ENCODE results near the gene ARMC5.

- TF ChIP-seq, protein P1, sequence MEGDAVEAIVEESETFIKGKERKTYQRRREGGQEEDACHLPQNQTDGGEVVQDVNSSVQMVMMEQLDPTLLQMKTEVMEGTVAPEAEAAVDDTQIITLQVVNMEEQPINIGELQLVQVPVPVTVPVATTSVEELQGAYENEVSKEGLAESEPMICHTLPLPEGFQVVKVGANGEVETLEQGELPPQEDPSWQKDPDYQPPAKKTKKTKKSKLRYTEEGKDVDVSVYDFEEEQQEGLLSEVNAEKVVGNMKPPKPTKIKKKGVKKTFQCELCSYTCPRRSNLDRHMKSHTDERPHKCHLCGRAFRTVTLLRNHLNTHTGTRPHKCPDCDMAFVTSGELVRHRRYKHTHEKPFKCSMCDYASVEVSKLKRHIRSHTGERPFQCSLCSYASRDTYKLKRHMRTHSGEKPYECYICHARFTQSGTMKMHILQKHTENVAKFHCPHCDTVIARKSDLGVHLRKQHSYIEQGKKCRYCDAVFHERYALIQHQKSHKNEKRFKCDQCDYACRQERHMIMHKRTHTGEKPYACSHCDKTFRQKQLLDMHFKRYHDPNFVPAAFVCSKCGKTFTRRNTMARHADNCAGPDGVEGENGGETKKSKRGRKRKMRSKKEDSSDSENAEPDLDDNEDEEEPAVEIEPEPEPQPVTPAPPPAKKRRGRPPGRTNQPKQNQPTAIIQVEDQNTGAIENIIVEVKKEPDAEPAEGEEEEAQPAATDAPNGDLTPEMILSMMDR (IDR thresholded peaks at IDR 0.05) = no peak
- TF ChIP-seq POLR2A (IDR thresholded peaks at IDR 0.05) = no peak
Measured at GRCh38 chr16:31413381-31413780, 45.9 kb upstream of the ARMC5 start.

Data from body of pancreas (tissue), 4 donors.